MM.1S (cell line): ENCODE results near the gene IGFBP2.

Experiments used
- DNase-seq: peaks from one replicate; pipeline ENCODE4 v3.0.0-alpha.2; 2015
- H2AFZ ChIP-seq: fragments of 300-600 bp; sonication (generic); 2 replicates; pipeline ENCODE4 v1.6.0; 2016; ENCODE audit warnings: antibody characterized with exemption, low read length
- H3F3A ChIP-seq: fragments of 300-600 bp; sonication (generic); 2 replicates; pipeline ENCODE4 v1.6.1; 2016; ENCODE audit warnings: mild to moderate bottlenecking, antibody characterized with exemption, low read length, moderate library complexity, mixed read lengths; ENCODE audit not compliant: insufficient read depth
- H3K27ac ChIP-seq: fragments of 300-600 bp; sonication (generic); 2 replicates; pipeline ENCODE4 v1.5.1; 2016; ENCODE audit warnings: mild to moderate bottlenecking, low read length
- H3K27me3 ChIP-seq: fragments of 300-600 bp; sonication (generic); replicated peaks from 2 replicates; pipeline ENCODE4 v1.6.0; 2016; ENCODE audit warnings: low read length; ENCODE audit not compliant: insufficient read depth
- H3K36me3 ChIP-seq: fragments of 300-600 bp; sonication (generic); replicated peaks from 2 replicates; pipeline ENCODE4 v1.6.1; 2016; ENCODE audit warnings: mild to moderate bottlenecking, low read length, mixed read lengths; ENCODE audit not compliant: insufficient read depth
- H3K4me1 ChIP-seq: fragments of 300-600 bp; sonication (generic); 2 replicates; pipeline ENCODE4 v1.6.1; 2016; ENCODE audit warnings: low read length, mixed read lengths
- H3K4me2 ChIP-seq: fragments of 300-600 bp; sonication (generic); 2 replicates; pipeline ENCODE4 v1.6.0; 2016; ENCODE audit warnings: low read depth, low read length
- H3K4me3 ChIP-seq: fragments of 300-600 bp; sonication (generic); 2 replicates; pipeline ENCODE4 v1.5.1; 2016; ENCODE audit warnings: low read length, mixed read lengths
- H3K79me2 ChIP-seq: fragments of 300-600 bp; sonication (generic); 2 replicates; pipeline ENCODE4 v1.6.1; 2016; ENCODE audit warnings: mixed run types, low read length, mixed read lengths
- H3K9ac ChIP-seq: fragments of 300-600 bp; sonication (generic); 2 replicates; pipeline ENCODE4 v1.6.1; 2016; ENCODE audit warnings: low read length, mixed read lengths
- H3K9me2 ChIP-seq: fragments of 300-600 bp; sonication (generic); replicated peaks from 2 replicates; pipeline ENCODE4 v1.6.1; 2016; ENCODE audit warnings: mild to moderate bottlenecking, low read length, mixed read lengths; ENCODE audit not compliant: insufficient read depth
- H3K9me3 ChIP-seq: fragments of 300-600 bp; sonication (generic); replicated peaks from 2 replicates; pipeline ENCODE4 v1.6.1; 2016; ENCODE audit warnings: mild to moderate bottlenecking, low read length, mixed read lengths; ENCODE audit not compliant: insufficient read depth
- H4K20me1 ChIP-seq: fragments of 300-600 bp; sonication (generic); 2 replicates; pipeline ENCODE4 v1.6.1; 2016; ENCODE audit warnings: mild to moderate bottlenecking, low read length, moderate library complexity, mixed read lengths; ENCODE audit not compliant: insufficient read depth
- CTCF ChIP-seq: fragments of 300-600 bp; sonication (generic); IDR thresholded peaks from 2 replicates; pipeline ENCODE4 v1.5.1; 2016; ENCODE audit warnings: antibody characterized with exemption, low read length, mixed read lengths
- EZH2 ChIP-seq: fragments of 300-600 bp; sonication (generic); optimal IDR thresholded peaks from 2 replicates; pipeline ENCODE3; 2017; ENCODE audit warnings: low read depth, mild to moderate bottlenecking, antibody characterized with exemption, low read length, mixed read lengths
- EZH2phosphoT487 ChIP-seq: fragments of 300-600 bp; sonication (generic); IDR thresholded peaks from 2 replicates; pipeline ENCODE4 v1.6.1; 2018; ENCODE audit warnings: antibody characterized with exemption, low read length

Gene IGFBP2

GRCh38 chr2:216665717-216666116 is 32.5 kb downstream of the IGFBP2 start:
- Histone ChIP-seq H2AFZ (no peak overlapping the region), H3K79me2 (no peaks in the 10 kb centered on the region), H3K4me3 (no peak overlapping the region), H3K4me2 (no peak overlapping the region), H3K27ac (no peak overlapping the region), H3F3A (no peaks in the 10 kb centered on the region), H3K9me2 (no peaks in the 10 kb centered on the region), H3K9me3 (no peaks in the 10 kb centered on the region), H3K36me3 (no peaks in the 10 kb centered on the region), H4K20me1 (no peaks in the 10 kb centered on the region), H3K9ac (no peak overlapping the region), H3K27me3 (no peaks in the 10 kb centered on the region), H3K4me1 (no peaks in the 10 kb centered on the region)
- no peak for TF ChIP-seq EZH2phosphoT487
- DNase-seq: no peak

GRCh38 chr2:216666461-216667233 is 33.4 kb downstream of the IGFBP2 start:
- no peak overlapping the region for H3K9ac ChIP-seq
- H3K4me2 ChIP-seq: no peak overlapping the region
- H3F3A ChIP-seq: no peaks in the 10 kb centered on the region
- DNase-seq: peak; percentile 74
- no peaks in the 10 kb centered on the region for H3K79me2 ChIP-seq
- no peaks in the 10 kb centered on the region for H3K36me3 ChIP-seq
- H2AFZ ChIP-seq: no peak overlapping the region
- H3K4me1 ChIP-seq: no peaks in the 10 kb centered on the region
- H3K9me2 ChIP-seq: no peaks in the 10 kb centered on the region
- H3K4me3 ChIP-seq: no peak overlapping the region
- peak; percentile 98 for TF ChIP-seq CTCF
- TF ChIP-seq EZH2: no peak
- no peaks in the 10 kb centered on the region; the same call in 1 of the 2 replicates for H3K27me3 ChIP-seq
- H4K20me1 ChIP-seq: no peaks in the 10 kb centered on the region
- no peaks in the 10 kb centered on the region for H3K9me3 ChIP-seq
- no peak overlapping the region for H3K27ac ChIP-seq

GRCh38 chr2:216670266-216671080 is 37.3 kb downstream of the IGFBP2 start:
- H3K79me2 ChIP-seq: no peaks in the 10 kb centered on the region
- TF ChIP-seq CTCF (no peak), EZH2 (no peak), EZH2phosphoT487 (no peak)
- H2AFZ ChIP-seq: no peak overlapping the region
- H3K4me3 ChIP-seq: no peak overlapping the region
- H3K9ac ChIP-seq: no peak overlapping the region
- no peaks in the 10 kb centered on the region; the same call in 1 of the 2 replicates for H3K27me3 ChIP-seq
- H3K9me2 ChIP-seq: no peaks in the 10 kb centered on the region
- H3K36me3 ChIP-seq: no peaks in the 10 kb centered on the region
- DNase-seq: no peak
- H3K4me1 ChIP-seq: no peaks in the 10 kb centered on the region
- H3K4me2 ChIP-seq: no peak overlapping the region
- no peaks in the 10 kb centered on the region for H3F3A ChIP-seq
- no peaks in the 10 kb centered on the region for H4K20me1 ChIP-seq
- no peak overlapping the region for H3K27ac ChIP-seq
- no peaks in the 10 kb centered on the region for H3K9me3 ChIP-seq
